Panc1 (cell line): ENCODE measurements around the gene TTC39B. TPM values are rescaled to one million over a fixed set of nuclear protein-coding genes. Genes with fewer than 3 reads are reported as not detected.

Source experiments
- ATAC-seq: fragments of 200-7000 bp; cut with Tn5 transposase; 2 replicates; pipeline ENCODE4 v1.9.1; 2020; ENCODE audit warnings: mild to moderate bottlenecking, moderate library complexity
- BruUV-seq: library from RNA; stranded (reverse); fragments of 400-500 nt; replicated peaks from 2 replicates; lab custom pipeline; 2021; lab: Mats Ljungman, UMichigan
- CTCF ChIA-PET: fragments of 300-600 bp; sonication (Branson Sonifier 250); formaldehyde crosslinking; loops from one replicate; lab custom pipeline; 2022; ENCODE audit warnings: antibody characterized with exemption; lab: Charles Lee
- POLR2A ChIA-PET: fragments of 300-600 bp; sonication (Branson Sonifier 250); formaldehyde crosslinking; loops from one replicate; lab custom pipeline; 2022; ENCODE audit warnings: antibody characterized with exemption; lab: Charles Lee
- DNase-seq: peaks from one replicate; pipeline ENCODE4 v3.0.0-alpha.2; 2010; ENCODE audit warnings: low read depth, low spot score
- H3K27ac ChIP-seq: 2 replicates; pipeline ENCODE4 v1.5.1; 2011; ENCODE audit warnings: mild to moderate bottlenecking, low read length, inconsistent platforms
- H3K27me3 ChIP-seq: fragments of 200-500 bp; sonication (Bioruptor generic); 2 replicates; pipeline ENCODE4 v1.6.0; 2014; ENCODE audit warnings: low read length, inconsistent platforms; ENCODE audit not compliant: control insufficient read depth, insufficient read depth
- H3K36me3 ChIP-seq: fragments of 200-500 bp; sonication (Bioruptor generic); 2 replicates; pipeline ENCODE4 v1.5.1; 2014; ENCODE audit warnings: inconsistent platforms, mild to moderate bottlenecking, low read length, moderate library complexity; ENCODE audit not compliant: control insufficient read depth, insufficient read depth
- H3K4me1 ChIP-seq: 2 replicates; pipeline ENCODE4 v1.5.1; 2011; ENCODE audit warnings: inconsistent platforms, mild to moderate bottlenecking, low read length, moderate library complexity; ENCODE audit not compliant: control insufficient read depth, insufficient read depth
- H3K4me3 ChIP-seq, 2 experiments: 2 replicates each; pipeline ENCODE4 v1.5.1; 2011 to 2012; ENCODE audit warnings: low read depth in 2 of 2, low read length in 2 of 2, mild to moderate bottlenecking in 2 of 2, inconsistent platforms in 1 of 2, moderate library complexity in 1 of 2
- H3K9me3 ChIP-seq: fragments of 200-500 bp; sonication (Bioruptor generic); 2 replicates; pipeline ENCODE4 v1.5.1; 2014; ENCODE audit warnings: low read depth, mild to moderate bottlenecking, inconsistent platforms, low read length, moderate library complexity; ENCODE audit not compliant: control insufficient read depth, insufficient read depth
- CTCF ChIP-seq: fragments of 450-650 bp; IDR thresholded peaks from 2 replicates; pipeline ENCODE4 v1.5.1; 2017; ENCODE audit warnings: mild to moderate bottlenecking
- POLR2AphosphoS5 ChIP-seq: IDR thresholded peaks from 2 replicates; pipeline ENCODE4 v1.6.1; 2012; ENCODE audit warnings: mild to moderate bottlenecking, low read depth, low read length, moderate library complexity
- REST ChIP-seq, 2 experiments: IDR thresholded peaks; 2 replicates each; pipeline ENCODE4 v1.6.1; 2011 to 2012; ENCODE audit warnings: low read depth in 2 of 2, control low read depth in 1 of 2, low read length in 1 of 2, mild to moderate bottlenecking in 1 of 2, moderate library complexity in 1 of 2; ENCODE audit not compliant: insufficient read depth in 1 of 2
- SIN3A ChIP-seq: IDR thresholded peaks from 2 replicates; pipeline ENCODE4 v1.6.1; 2012; ENCODE audit warnings: low read depth, mild to moderate bottlenecking, low read length, moderate library complexity, borderline replicate concordance; ENCODE audit not compliant: insufficient read depth
- TCF7L2 ChIP-seq: IDR thresholded peaks from 2 replicates; pipeline ENCODE4 v1.6.1; 2011; ENCODE audit warnings: mild to moderate bottlenecking, low read depth, low read length, inconsistent platforms
- in situ Hi-C: cut with HindIII; loops from 2 replicates; pipeline ENCODE4 v1.10.0; 2016; ENCODE audit warnings: low sequenced_read_pairs, low pct_unique_long_range_greater_than_20kb
- intact Hi-C: fragments of 100-400 bp; cut with micrococcal nuclease; formaldehyde crosslinking; loops from one replicate; pipeline ENCODE4 v1.10.0; 2022; ENCODE audit not compliant: unreplicated experiment
- total RNA-seq: library from RNA; stranded (reverse); gene quantifications from one replicate; pipeline ENCODE4 v1.2.1, GENCODE V29; 2021; ENCODE audit not compliant: unreplicated experiment

The TTC39B gene
- total RNA-seq, 1 experiment from 2014 or later, result 1.6 TPM

GRCh38 chr9:15225564-15226126 lies 81.4 kb downstream of the TTC39B start:
- no peaks in the 10 kb centered on the region for H3K9me3 ChIP-seq
- POLR2A ChIA-PET, result no interaction called here
- ATAC-seq (no peak), DNase-seq (no peak)
- CTCF ChIA-PET, result no interaction called here
- TF ChIP-seq POLR2AphosphoS5 (no peak), CTCF (no peak), SIN3A (no peak), REST (IDR thresholded peaks at IDR 0.05; ENCODE audit: insufficient read depth in 1 of 2, low read depth in 2 of 2, low read length in 1 of 2) (no peak), TCF7L2 (no peak)
- H3K4me3 ChIP-seq, result no peak overlapping the region
- no peaks in the 10 kb centered on the region for H3K27me3 ChIP-seq
- H3K36me3 ChIP-seq, result no peaks in the 10 kb centered on the region
- H3K4me1 ChIP-seq, result no peaks in the 10 kb centered on the region
- H3K27ac ChIP-seq, result no peak overlapping the region
- no TSS peak for BruUV-seq
- in situ Hi-C loops (no loop called here), intact Hi-C loops (no loop called here)

- in situ Hi-C loops (no loop called here), intact Hi-C loops (no loop called here)
- DNase-seq, result no peak
- POLR2A ChIA-PET, result no interaction called here
- no peaks in the 10 kb centered on the region for H3K4me1 ChIP-seq
- no peak for TF ChIP-seq REST (IDR thresholded peaks at IDR 0.05; ENCODE audit: insufficient read depth in 1 of 2, low read depth in 2 of 2, low read length in 1 of 2)
- TF ChIP-seq TCF7L2, result no peak
- TF ChIP-seq POLR2AphosphoS5, result no peak
- TF ChIP-seq CTCF, result no peak
- TF ChIP-seq SIN3A, result no peak
- no peaks in the 10 kb centered on the region for H3K9me3 ChIP-seq
- BruUV-seq, result no TSS peak
- no peak for ATAC-seq
- no peaks in the 10 kb centered on the region for H3K36me3 ChIP-seq
- H3K27ac ChIP-seq, result no peak overlapping the region
- no peaks in the 10 kb centered on the region for H3K27me3 ChIP-seq
- H3K4me3 ChIP-seq, result no peak overlapping the region
- CTCF ChIA-PET, result no interaction called here
Measured at GRCh38 chr9:15222313-15222712, 84.7 kb downstream of the TTC39B start.
